Right ventricle myocardium inferior (tissue), 1 donor: ENCODE measurements around the gene ASIC4. TPM values are rescaled to one million over a fixed set of nuclear protein-coding genes. Genes with fewer than 3 reads are reported as not detected.
A peak's percentile ranks its signal among the peaks of the same experiment; 100 is the strongest.

Experiments
- ATAC-seq: fragments of 200-7000 bp; cut with Tn5 transposase; one replicate; pipeline ENCODE4 v1.9.1; 2020; ENCODE audit warnings: mild to moderate bottlenecking, moderate library complexity
- DNase-seq: peaks from one replicate; pipeline ENCODE4 v3.0.0; 2021; ENCODE audit errors: missing footprints
- intact Hi-C: fragments of 100-400 bp; cut with DNase I; formaldehyde crosslinking; loops from one replicate; pipeline ENCODE4 v1.11.0; 2022
- total RNA-seq: library from RNA; stranded (reverse); fragmentation: NEBNext Ultra II Directional; extraction: Animal tissue kit (Norgen Biotek cat#: 25700); gene quantifications from one replicate; pipeline ENCODE4 v1.2.1, GENCODE V29; 2021
- donor health status: DM: no; HTN: yes; CAD: no; lungs with severe emphysema.

ASIC4 gene
- total RNA-seq, 1 donor from 2014 or later = not detected

DNA sequence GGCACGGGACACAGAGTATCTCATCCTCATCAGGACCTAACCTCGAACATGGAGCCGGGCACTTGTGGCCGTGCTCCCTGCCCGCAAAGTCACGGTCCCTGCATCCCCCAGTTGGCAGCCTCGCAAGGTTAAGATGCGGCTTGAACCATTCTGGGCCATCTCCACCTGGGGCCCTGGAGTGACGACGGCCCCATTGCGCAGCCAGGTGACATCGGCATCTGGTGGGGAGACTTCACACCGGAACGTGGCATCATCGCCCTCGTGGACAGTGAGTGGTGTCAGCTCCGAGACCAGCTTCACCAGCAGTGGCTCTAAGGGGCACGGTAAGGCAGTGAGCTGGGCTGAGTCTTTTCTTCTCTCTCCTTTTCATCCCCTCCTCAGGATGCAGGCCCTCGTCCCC, 42.1 kb downstream of the ASIC4 start:
- DNase-seq = peak; percentile 62
- ATAC-seq = no peak
- intact Hi-C loops = no loop called here

DNA sequence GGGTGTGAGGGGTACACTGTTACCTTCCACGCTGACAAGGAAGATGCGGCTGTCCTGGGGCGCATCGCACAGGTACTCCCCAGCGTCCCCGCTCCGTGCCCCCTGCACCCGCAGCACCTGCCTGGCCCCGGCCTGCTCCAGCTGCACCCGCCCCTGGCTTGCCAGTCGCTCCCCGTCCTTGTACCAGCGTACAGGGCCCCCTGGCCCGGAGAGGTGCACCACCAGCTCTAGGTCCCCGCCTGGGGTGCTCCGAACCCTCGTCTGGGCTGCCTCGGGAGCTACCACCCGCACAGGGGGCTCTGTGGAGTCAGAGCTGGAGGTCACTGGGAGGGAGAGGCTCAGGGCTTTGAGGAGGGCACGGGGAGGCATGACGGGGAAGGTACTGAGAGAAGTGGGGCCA, 43.0 kb downstream of the ASIC4 start:
- ATAC-seq (no peak), DNase-seq (peak; percentile 34)
- intact Hi-C loops = no loop called here

DNA sequence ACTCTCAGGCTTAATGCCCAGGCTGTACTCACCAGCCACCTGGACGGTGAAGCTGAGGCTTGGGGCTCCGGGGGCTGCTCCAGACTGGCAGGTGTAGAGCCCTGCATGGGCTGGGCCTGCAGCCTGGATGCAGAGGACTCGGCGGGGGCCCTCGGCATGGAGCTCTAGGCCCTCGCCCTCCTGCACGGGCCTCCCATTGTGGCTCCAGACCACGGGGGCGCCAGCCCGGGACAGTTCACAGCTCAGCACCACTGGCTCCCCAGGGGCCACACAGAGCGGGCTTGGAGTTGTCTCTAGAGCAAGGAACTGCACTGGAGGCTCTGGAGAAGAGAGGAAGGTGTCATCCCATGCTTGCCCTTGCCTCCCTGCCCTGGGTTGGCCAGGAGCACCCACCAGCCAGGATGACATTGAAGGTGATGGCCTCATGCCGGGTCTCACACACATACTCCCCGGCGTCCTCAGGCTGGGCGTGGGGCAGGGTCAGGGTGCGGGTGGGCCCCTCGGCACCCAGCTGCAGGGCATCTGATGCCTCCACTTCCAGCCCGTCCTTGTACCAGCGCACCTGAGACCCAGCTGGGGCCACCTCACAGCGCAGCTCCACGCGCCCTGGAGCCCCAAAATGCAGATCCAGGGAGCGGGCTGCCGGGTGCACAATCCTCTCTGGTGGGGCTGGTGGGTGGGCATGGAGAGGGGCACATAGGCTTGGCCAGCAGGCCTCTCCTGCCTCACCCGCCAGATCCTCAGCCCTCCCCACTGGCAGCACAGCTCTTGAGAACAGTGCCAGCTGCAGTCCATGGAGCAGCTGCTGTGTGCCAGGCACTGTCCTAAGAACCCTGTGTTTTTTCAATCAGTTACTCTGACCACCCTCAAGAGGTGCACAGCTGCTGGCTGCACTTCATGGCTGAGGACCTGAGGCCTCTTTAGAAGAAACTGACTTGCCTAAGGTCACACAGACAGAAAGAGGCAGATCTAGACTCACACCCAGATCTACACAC, 43.8 kb downstream of the ASIC4 start:
- DNase-seq = peak; percentile 61
- intact Hi-C loops = no loop called here
- ATAC-seq = no peak

DNA sequence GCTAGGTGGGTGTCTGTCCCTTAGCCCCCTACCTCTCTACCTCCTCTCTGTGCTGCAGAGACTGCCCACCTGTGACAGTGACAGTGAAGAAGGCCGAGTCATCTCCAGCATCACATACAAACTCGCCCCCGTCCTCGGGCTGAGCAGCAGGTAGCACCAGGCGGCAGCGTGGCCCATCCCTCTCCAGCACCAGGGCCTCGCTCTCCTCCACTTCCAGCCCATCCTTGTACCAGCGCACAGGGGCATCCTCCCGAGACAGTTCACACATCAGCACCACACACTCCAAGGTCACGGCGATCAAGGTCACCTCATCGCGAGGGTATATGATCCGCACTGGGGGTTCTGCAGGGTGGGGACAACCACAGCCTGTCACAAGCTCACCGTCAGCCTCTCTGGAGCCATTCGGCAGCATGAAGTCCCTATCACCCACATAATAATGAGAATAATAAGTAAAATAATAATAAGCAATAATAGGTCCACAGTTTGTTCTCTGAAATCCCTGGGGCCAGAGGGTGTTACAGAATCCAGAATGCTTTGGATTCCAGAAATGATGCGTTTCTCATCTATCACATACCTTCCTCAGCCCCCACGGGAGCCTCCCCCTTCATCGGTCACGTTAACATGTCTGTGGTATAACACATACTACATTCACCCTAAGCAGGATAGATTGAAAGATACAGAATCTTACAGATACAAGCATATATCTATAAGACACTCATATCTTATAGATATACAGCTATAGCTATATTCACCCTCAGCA, 45.1 kb downstream of the ASIC4 start:
- DNase-seq (no peak), ATAC-seq (no peak)
- intact Hi-C loops = no loop called here

DNA sequence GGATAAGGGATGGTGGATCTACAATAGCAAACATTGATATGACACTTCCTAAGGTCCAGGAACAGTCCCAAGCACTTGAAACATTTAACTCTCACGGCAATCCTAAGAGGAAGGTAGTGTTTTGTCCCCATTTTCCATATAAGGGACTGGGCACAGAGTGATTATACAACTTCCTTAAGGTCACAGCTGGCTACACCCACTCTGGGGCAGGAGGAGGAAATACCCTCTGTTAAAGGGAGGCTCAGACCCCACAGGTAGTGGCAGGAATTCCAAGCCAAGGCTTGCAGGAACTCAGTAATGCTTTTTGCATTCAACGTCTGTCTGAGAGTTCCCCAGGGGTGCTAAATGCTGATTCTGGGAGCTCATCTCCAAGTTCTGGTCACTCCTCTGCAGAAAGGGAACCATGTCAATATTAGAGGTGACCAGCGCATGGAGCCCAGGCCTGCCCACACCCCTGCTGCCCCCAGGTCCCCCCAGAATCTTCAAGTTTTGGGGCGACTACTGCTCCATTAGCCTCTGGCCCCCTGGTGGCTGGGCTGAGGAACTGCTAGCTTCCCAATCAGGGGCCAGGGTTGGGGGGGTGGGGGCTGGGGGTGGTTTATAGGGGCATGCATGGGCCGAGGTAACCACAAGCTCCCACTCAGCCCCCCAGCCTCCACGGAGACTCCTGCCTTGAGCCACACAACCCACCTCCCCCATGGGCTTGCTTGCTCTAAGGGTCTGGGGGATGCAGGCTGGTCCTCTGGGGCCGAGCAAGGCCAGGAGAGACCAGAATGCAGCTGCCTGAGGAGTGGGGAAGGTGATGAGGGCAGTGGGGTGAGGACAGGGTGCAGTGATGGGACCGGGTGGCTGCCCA, 46.0 kb downstream of the ASIC4 start:
- ATAC-seq = peak; percentile 2

DNA sequence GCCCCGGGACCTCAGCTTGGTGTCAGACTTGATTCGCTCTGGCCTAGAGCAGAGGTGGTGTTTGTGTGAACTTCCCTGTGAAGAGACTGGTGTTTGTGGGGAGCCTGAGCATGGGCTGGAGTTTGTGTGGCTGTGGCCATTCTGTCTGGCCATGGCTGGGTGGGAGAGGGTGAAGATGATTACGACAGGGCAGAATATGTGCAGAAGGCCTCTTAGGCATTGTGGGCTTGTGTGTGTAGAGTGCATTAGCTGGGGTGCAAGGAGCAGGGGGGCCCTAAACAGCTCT, 46.6 kb downstream of the ASIC4 start:
- intact Hi-C loops = no loop called here
- DNase-seq = no peak
- ATAC-seq = no peak

More for the DNA sequence above, 46.0 kb downstream of the ASIC4 start:
- DNase-seq = peak; percentile 40
- intact Hi-C loops = no loop called here

DNA sequence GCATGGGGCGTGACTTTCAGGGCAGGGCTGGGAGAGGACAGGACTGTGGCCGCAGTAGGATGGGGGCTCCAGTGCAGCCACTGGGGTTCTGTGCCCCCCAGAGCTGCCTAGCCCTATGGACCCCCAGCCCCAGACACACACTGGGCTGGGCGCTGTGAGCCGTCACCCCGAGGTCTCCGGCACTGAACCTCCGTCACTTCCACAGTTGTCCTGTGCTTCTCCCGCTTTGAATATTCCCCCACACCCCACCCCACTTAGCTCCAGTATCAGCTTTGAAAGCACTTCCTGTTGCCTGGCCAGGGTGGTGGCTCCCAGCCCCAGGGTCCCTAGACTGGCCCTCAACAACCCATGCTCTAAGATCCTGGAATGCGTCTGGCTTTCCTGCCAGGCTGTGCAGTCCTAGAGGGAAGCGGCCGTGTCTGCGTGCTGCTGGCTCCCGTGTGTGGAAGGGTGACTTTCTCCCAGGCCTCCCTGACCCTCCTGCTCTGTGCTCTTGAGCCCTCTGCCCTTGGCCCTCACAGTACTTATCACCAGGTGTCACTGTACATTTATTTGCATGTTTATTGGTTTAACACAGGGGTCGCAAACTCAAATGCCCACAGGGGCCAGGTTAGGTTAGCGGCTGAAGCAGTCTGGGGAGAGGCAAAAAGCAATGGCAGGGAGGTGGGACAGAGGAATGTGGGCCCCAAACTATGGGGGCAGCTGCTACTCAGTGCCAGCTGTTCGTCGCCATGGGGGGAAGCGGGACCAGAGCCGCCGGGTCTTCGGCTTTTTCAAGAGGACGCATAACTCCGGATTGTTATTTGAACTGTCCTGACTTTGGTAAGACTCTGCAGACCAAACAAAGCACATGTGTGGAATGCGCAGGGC, 47.1 kb downstream of the ASIC4 start:
- intact Hi-C loops = no loop called here

DNA sequence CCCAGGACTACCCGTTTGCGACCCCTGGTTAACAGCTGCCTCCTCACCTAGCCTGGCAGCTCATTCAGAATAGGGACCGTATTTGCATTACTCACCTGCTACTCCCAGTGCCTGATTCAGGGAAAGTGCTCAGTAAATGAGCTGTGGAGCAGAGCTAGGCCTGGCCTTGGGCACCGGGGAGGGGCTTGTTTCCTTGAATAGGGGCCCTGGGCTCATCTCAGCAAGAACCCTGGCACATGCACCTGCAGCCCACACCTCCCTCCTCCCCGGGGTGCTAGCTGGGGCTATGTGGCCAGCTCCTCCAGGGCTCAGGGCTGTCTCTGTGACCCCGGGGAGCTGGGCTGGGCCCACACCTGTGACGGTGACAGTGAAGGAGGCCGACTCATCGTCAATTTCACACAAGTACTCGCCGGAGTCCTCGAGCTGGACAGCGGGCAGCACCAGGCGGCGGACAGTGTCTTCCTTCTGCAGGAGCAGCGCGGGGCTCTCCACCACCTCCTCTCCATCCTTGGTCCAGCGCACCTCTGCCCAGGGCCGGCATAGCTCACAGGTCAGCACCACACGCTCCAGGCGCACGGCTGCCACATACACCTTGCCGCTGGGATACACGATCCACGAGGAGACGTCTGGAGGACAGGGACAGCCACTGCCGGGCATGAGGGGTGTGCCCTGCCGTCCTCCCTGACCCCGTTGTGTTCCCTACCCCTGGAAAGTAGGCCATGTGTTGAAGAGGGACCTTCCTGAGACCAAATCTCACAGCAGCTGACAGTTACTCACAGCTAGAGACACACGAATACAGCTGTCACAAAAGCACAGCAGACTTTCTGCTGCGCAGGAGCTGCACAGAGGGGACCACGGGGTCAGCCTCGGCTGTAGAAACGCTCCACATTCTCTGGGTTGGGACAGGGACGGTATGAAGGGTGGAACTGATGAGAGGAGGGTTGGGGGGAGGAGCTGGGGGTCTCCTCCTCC, 48.1 kb downstream of the ASIC4 start:
- intact Hi-C loops = no loop called here
- ATAC-seq (no peak), DNase-seq (peak; percentile 61)

More for the DNA sequence above, 47.1 kb downstream of the ASIC4 start:
- peak; percentile 9 for ATAC-seq
- DNase-seq = peak; percentile 55

DNA sequence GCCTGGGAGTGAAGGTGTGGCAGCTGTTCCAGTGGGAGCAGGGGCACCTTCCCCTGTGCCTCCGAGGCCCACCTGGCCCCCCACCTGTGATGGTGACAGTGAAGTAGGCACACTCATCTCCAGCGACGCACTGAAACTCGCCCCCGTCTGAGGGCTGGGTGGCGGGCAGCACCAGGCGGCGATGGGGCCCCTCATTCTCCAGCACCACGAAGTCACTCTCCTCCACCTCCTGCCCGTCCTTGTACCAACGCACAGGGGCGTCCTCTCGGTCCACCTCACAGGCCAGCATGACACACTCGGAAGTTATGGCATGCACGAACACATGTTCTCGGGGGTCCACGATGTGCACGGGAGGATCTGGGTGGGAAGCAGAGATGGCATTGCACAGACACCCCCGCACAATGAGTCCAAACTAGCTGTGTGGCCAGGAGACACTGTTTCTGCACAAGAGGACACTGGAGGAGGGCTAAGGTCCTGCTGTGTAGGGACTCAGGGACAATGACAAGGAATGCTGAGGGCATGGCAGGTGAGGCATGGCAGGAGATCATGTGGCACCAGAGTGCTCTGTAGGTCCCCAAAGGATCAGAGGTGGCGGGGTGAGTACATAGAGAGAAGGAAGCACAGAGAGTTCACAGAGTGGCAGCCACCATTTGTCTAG, 49.1 kb downstream of the ASIC4 start:
- intact Hi-C loops = no loop called here
- no peak for ATAC-seq
- peak; percentile 57 for DNase-seq

DNA sequence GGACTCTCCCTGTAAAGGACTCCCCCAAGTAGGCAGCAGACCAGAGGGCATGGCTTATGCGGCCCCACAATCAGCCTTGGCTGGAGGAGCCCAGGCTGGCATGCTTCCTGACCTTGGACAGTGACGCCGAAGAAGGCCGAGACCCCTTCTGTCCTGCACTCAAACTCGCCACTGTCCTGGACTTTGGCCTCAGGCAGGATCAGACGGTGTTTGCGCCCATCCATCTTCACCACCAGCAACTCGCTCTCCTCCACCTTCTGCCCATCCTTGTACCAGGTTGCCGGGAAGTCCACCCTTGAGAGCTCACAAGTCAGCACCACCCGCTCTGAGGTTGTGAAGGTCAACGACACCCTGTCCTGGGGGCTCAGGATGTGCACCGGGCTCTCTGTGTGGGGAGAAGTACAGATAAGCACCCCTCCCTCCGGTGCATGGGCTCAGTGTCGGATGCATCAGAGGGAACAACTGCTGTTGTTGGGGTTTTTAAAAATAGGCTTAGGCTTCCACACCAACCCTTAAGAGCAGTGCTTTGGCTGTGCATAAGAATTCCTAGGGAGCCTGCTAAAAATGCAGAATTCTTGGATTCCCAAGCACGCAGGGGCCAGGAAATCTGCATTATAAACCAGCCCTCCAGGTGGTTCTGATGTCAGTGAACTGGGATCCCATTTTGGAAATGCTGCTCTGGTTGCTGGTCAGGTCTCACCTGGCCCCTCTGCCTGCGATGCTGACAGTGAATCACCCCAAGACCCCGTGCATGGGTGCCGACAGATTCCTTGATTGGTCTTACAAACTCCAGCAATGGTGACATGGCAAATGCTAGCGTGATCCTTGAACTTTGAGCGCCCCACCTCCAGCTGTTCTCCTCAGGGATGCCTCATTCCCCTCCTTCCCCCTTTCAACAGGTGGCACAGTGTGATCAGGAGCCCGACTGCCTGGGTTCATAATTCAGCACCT, 51.1 kb downstream of the ASIC4 start:
- intact Hi-C loops = no loop called here

DNA sequence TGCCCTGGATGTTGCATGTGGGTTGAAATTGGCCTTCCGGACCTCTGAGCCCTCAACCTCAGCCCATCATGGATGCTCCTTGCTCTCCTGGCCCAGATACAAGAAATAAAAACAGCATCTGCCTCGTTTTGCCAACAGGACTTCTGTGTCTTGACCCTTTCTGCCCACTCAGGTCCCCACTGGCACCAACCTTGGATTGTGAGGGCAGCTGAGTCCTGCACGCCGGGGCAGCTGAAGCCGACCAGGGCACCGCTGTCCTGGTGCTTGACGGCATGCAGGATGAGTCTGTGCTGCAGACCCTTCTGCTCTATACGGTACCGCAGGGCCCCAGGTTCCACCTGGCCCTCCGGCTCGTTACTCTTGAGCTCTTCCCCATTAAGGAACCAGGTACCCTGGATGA, 52.4 kb downstream of the ASIC4 start:
- intact Hi-C loops = no loop called here
- peak; percentile 59 for DNase-seq
- no peak for ATAC-seq

More for the DNA sequence above, 51.1 kb downstream of the ASIC4 start:
- DNase-seq (no peak), ATAC-seq (no peak)

DNA sequence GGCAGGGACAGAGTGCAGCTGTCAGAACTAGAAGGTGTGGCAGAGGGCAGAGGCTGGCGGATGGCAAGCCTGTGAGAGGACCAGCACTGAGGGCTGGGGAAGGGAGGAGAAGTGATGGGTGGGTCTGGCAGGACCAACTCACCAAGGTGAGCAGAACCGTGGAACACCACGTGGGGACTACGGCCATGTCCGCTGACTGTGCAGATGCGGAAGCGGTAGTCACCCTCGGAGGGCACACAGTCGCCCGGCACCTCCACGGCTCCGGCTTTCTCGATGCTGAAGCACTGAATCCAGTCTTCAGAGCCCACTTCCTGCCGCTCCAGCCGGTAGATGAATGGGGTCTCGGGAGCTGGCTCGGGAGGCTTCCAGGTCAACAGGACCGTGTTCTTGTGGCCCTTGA, 52.8 kb downstream of the ASIC4 start:
- intact Hi-C loops = no loop called here
- DNase-seq (peak; percentile 54), ATAC-seq (no peak)

DNA sequence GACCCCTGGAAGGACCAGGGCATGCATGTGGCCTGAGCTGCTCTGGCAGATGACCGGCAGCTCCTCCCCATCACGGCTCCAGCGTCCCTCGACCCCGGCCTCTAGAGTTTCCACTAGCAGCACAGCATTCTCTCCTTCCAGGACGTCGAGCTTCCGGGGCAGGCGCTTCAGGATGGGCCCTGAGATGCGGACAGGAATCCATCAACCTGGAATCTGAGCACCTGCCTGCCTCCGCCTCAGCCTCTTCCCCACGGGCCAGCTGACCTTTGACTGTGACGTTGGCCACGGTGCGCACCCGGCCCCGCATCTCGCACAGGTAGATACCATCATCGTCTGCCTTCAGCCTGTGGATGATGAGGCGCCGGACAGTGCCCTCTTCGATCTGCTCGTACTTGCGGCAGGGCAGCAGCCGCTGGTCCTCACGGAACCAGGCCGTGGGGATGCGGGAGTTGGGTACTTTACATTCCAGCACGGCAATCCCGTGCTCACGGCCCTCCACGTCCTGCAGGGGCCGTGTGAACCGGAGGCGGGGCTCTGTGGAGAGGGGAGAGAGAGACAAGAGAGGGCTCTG, 53.6 kb downstream of the ASIC4 start:
- ATAC-seq = no peak
- intact Hi-C loops = no loop called here
- no peak for DNase-seq

DNA sequence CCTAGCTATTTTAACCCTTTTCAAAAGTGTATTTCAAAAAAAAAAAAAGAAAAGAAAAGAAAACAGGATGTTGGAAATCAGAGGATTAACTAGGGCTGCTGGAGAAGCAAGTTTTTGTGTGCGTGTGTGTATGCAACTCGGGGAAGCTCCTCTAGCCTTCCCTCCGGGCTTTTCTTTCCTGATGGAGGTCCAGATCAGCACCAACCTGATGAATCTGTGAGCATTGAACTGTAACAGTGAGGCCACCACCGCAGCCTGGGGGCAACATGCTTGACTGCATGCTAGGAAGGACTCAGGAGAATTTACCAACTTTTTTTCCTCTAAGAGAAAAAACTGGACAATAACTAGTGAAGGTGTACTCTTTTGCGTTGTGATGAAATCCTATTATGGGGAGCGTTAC, 54.8 kb downstream of the ASIC4 start:
- intact Hi-C loops = no loop called here
- ATAC-seq (no peak), DNase-seq (no peak)

DNA sequence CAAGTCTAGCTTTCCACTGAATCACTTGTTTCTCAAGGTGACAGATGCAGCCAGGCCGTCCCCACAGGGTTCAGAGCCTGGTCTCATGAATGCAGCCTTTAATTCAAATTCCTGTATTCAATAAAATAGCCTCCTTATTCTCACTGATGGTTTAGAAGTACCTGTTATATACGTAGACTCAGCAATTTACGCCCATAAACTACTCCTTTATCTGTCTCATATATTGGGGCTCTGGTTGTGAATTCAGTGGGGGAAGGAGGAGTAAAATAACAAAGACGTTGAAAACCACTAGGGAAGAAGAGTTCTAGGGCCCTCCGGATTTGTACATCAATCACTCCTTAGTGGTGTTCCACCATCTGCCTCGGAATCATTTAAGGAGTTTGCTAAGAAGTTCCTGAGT, 55.4 kb downstream of the ASIC4 start:
- intact Hi-C loops = loop anchor here (2.0 to 5.0 kb wide), 4 partner anchors 27 to 75 kb away; partner anchors contain the start of genes SLC4A3 and STK11IP
- ATAC-seq (no peak), DNase-seq (no peak)
